Measurements from ENCODE around the gene WIZ.
"Not testable (repeated sequence)": the region's sequence is repeated elsewhere in the genome, so short reads cannot be mapped to it uniquely, and the experiment has no call there.

Gene WIZ, protein sequence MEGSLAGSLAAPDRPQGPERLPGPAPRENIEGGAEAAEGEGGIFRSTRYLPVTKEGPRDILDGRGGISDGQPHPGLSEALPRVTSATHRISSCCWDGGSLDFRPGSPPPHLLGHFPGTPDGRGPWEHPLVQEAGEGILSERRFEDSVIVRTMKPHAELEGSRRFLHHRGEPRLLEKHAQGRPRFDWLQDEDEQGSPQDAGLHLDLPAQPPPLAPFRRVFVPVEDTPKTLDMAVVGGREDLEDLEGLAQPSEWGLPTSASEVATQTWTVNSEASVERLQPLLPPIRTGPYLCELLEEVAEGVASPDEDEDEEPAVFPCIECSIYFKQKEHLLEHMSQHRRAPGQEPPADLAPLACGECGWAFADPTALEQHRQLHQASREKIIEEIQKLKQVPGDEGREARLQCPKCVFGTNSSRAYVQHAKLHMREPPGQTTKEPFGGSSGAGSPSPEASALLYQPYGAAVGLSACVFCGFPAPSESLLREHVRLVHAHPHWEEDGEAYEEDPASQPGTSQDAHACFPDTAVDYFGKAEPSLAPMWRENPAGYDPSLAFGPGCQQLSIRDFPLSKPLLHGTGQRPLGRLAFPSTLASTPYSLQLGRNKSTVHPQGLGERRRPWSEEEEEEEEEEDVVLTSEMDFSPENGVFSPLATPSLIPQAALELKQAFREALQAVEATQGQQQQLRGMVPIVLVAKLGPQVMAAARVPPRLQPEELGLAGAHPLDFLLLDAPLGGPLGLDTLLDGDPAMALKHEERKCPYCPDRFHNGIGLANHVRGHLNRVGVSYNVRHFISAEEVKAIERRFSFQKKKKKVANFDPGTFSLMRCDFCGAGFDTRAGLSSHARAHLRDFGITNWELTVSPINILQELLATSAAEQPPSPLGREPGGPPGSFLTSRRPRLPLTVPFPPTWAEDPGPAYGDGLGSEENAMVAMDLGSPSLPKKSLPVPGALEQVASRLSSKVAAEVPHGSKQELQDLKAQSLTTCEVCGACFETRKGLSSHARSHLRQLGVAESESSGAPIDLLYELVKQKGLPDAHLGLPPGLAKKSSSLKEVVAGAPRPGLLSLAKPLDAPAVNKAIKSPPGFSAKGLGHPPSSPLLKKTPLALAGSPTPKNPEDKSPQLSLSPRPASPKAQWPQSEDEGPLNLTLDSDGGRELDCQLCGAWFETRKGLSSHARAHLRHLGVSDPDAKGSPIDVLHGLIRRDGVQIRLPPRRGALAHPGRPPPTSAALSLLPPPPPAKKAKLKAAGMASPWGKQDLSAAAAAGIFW (N-terminal part only)

DNA sequence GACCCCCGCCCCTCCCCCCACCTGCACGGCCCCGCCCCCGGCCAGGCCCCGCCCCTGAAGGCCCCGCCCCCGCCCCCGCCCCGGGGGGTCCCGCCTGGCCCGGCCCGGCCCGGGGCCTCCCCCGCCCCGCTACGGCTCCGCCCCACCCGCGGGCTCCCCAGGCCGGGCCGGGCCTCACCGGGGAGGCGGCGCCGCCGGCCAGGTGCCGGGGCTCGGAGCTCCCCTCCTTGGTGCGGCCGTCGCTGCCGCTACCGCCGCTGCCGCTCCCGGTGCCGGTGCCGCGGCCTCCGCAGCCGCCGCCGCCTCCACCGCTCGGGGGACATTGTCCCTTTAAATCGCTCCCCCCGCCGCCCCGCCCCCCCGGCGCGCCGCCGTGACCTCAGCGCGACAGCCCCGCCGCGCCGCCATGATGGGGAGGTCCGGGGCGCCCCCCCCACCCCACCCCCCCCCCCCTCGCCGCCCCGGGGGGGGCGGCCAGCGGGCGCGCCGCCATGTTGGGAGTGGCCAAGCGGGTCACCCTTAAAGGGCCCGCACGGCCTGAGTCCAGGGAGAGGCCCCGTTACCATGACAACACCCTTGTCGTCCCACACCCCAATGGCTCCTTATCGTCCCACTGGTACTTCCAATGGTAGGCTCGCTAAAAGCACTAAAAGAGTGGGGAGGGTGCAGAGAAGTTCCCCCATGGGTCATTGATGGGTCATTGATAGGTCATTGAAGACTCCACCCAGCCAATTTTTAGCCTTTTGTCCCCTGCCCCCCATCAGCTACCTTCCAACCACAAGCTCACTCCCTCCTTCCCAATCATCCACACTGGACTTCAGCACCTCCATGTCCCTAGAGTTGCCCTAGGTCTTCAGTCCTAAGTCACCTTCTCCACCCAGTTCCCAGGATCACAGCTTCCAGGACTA, at the start of gene WIZ:
WIZ (minus strand) TSS at position 337 of the 908 bp plus-strand sequence. CDS start 1,649 bp downstream, outside the sequence.
- peak; percentile 79 to 82 for DNase-seq

DNA sequence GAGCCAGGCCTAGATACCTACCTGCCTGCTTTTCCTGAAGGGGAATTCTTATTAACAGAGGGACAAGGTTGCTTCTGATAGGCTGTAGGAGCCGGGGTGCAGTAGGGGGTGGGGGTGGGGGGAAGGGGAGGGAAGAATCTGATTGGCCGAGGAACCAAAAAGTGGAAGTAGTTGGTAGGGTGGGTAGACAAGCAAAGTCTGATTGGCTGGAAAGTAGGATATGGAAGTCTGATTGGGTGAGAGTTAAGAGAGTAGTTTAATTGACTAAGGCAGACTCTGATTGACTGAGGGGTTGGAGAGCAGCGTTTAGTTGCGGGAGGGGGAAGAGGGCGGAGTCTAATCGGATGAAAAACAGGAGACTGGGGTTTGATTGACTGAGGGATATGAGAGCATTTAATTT, 49.2 kb upstream of the WIZ start:
- DNase-seq = no peak

DNA sequence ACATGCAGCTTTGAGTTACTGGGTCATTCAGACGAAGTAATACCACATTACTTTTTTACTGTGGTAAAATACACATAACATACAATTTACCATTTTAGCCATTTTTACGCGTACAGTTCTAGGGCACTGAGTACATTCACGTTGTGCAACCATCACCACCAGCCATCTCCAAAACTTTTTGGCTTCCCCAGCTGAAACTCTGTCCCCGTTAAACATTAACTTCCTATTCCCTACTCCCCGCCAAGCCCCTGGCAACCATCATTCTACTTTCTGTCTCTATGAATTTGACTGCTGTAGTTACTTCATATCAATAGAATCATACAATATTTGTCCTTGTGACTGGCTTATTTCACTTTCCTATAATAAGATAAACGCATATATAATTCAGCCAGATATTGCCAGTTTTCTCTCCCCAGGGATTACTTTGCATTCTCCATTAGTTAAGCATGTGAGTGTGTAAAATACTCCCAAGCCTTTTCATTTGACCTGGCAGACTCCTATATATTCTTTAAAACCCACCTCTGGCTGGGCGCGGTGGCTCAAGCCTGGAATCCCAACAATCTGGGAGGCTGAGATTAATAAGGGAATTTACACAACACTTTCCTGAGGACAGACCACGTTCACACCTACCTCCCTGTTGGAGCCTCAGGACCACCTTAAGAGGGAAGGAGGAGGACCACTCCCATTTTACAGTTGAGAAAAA, 48.6 kb upstream of the WIZ start:
- no peak for DNase-seq

DNA sequence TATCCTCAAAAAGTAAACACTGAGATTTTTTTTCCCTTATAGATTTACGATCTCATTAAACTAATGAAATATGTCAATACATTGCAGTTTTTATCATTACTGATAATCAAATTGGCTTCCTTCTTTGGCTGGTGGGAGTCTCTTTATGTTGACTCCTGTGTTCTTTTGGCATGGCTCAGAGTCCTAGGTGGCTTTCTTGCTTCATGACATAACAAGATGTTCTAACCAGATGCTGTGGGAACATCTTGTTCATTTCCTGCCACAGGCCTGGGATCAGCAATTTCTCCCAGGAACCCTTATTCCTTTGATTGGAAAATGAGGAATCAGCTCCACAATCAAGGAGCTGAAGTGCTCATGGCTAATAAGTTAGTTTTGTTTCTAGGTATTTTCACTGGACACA, 45.4 kb upstream of the WIZ start:
- no peak for DNase-seq

DNA sequence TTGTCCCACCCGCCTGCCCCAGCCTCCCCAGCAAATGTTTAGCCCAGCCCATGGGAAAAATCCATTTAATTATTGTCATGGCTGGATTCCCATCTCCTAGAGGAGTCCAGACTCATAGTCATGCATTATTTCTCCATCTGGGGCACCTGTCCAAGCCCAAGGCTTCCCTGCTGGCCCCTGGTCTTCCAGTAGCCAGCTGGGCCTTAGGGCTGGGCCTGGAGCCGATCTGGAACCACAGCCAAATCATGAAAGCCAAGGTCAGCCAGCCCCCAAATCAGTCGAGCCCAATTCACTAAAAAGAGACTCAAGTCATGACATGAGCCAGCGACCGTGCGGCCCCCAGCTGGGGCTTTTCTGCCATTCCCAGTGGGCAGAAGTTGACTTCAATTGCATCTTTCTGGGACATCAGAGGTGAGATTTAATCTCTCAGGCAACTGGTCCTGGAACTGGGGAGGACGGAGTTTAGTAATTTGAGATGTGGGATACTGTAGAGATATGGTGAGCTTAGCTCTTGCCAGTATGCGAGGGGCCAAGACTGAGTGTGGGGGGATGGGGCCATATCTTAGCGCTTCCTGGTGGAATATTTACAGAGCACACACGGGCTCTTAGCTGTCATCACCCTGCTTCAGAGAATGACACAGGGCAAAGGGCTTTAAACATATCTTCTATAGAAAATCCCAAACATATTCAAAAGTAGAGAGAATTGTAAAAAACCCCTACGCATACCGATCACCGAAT, 38.9 kb upstream of the WIZ start:
- DNase-seq = no peak

DNA sequence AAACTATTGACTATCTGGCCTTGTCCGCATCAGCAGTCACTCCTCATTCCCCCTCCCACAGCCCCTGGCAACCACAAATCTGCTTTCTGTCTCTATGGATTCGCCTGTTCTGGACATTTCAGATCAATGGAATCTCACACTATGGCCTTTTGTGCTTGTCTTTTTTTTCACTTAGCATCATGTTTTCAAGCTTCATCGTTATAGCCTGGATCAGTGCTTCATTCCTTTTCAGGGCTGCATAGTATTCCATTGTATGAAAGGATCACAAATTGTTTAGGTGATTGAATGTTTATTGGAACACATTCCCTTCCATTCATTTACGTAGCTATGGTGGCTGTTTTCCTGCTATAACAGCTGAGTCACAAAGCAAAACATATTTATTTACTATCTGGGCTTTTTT, 37.3 kb upstream of the WIZ start:
- no peak for DNase-seq

DNA sequence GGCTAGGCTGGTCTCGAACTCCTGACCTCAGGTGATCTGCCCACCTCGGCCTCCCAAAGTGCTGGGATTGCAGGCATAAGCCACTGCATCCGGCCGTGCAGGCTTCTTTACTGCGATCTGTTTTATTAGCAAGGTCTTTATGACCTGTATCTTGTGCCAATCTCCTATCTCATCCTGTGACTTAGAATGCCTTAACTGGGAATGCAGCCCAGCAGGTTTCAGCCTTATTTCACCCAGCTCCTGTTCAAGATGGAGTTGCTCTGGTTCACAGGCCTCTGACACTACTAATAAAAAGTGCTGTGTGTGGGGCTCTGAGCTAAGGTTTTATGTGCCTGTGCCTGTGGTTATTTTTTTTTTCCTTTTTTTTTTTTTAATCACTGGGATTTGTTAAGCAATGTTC, 36.0 kb upstream of the WIZ start:
- DNase-seq = not testable (repeated sequence)

DNA sequence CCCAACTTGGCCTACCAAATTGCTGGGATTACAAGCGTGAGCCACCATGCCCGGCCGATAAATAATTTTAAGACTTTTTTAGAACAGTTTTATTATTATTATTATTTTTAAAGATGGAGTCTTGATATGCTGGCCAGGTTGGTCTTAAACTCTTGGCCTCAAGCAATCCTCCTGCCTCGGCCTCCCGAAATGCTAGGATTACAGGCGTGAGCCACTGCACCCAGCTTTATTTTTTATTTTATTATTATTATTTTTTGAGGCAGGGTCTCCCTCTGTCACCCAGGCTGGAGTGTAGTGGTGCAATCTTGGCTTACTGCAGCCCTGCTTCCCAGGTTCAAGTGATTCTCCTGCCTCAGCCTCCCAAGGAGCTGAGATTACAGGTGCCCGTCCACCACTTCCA, 31.2 kb upstream of the WIZ start:
- not testable (repeated sequence) for DNase-seq

DNA sequence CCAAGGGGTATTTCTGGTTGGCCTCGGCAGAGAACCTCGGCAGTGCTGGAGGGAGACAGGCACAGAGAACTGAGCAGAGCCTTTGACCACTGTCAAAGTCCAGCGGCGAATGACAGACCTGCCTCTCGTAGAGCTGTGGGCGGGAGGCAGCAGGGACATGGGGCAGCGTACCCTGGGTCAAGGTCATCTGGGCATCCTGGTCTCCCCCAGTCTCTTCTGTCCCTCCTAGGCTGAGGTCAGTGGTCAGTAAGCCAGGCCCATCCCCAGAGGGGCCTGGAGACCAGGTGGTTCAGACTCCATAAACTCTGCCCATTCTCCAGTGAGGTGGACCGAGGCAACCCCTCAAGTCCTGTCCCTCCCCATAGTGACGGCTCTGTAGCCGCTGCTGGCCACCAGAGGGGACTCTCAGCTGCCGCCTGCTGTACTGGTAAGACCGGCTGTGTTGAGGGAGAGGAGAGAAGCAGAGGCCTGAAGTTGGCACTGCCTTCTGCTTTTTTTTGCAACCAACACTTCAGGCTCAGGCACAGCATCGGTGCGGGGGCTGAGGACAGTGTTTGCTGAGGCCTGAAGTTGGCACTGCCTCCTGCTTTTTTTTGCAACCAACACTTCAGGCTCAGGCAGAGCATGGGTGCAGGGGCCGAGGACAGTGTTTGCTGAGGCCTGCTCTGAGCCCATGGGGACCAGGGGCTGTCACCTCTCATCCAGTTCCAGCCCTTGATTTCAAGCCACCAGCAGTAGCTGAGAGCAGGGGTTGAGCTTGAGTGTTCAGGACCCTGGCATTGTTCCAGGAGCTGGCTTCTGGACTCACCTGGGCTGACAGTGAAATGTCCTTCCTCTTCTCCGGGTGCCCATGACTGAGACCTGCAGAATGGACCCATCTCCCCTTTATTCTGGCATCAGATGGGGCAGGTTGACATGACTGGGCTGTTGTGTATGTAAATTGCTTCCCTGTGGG, 29.9 kb upstream of the WIZ start, which contains the start of gene PGLYRP2:
PGLYRP2 (minus strand) TSS at position 111 of the 955 bp plus-strand sequence. CDS start 130 bp downstream, outside the sequence.
- DNase-seq = no peak

DNA sequence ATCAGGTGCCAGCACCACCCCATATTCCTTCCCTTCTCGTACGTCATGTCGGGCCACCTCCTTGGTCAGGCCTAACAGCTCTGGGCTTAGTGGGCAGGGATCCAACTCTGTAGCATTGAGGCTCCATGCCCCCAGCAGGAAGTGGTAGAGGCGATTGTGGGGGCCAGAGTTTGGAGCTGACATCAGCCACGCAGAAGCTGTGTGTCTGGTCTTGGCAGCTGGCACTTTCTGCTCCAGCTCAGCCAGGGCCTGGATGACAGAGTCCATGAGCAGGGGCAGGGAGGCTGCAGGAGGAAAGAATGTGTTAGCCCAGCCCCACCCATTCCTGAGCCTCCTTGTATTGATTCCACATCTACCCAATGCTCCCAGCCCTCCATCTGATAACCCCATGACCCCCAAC, 26.6 kb upstream of the WIZ start:
- DNase-seq = no peak

DNA sequence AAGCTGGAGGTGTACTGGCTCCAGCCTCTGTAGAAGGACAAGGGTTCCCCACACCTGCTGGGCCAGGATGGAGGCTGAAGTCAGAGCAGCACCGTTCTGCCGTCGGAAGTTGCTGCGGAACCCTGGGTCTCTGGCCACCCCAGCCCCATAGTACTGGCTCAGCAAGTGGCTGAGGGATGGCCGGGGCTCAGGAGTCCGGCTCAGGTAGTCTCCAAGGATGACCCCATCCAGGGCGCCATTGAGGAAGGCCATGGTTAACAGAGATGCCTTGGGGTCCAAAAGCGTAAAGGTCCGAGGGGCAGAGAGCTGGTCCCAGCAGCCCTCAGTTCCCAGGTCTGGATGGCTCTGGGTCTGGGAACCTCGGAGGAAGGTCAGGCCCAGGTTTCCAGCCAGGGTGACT, 25.9 kb upstream of the WIZ start:
- DNase-seq = no peak

DNA sequence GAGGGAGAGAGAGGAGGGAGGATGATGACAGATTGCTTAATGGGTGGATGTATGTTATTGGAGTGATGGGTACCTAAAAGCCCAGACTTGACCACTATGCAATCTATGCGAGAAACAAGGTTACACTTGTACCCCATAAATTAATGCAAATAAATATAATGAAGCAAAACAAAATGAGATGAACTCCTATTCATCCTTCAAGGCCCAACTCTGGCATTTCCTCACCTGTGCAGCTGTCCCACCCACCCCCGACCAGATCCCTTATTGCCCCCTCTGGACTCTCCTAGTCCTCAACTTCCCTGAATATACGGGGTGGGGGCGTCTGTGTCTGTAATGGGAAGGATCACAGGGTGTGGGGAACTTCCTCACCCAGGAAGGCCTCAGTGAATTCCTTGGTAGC, 25.4 kb upstream of the WIZ start:
- no peak for DNase-seq

DNA sequence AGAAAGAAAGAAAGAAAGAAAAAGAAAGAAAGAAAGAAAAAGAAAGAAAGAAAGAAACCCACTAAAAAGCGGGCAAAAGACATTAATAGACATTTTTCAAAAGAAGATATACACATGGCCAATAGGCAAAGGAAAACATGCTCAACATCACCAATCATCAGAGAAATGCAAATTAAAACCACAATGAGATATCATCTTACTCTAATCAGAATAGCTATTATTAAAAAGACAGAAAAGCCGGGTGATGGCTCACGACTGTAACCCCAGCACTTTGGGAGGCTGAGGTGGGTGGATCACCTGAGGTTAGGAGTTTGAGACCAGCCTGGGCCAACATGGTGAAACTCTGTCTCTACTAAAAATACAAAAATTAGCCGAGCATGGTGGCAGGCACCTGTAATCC, 24.1 kb upstream of the WIZ start:
- DNase-seq = not testable (repeated sequence)

DNA sequence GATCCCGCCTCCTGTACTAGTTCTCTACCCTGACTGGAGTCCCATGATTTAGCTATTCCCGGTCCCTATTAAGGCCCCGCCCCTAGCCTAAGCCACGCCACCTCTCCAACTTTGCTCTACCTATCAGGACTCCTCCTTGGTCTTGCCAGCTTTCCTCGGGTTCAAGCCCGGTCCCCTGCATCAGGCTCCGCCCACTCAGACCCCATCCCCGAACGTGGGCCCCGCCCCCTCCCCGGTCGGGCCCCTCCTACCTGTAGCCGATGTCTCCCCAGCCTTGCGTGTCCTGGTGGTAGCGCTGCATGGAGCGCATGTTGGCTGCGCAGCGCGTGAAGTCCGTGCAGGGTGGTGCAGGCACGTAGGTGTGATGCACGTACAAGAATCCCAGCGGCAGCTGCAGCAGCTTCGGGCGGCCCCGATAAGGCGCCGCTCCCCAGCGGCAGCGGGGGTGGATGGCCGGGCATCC, 21.9 kb upstream of the WIZ start:
- DNase-seq = no peak

DNA sequence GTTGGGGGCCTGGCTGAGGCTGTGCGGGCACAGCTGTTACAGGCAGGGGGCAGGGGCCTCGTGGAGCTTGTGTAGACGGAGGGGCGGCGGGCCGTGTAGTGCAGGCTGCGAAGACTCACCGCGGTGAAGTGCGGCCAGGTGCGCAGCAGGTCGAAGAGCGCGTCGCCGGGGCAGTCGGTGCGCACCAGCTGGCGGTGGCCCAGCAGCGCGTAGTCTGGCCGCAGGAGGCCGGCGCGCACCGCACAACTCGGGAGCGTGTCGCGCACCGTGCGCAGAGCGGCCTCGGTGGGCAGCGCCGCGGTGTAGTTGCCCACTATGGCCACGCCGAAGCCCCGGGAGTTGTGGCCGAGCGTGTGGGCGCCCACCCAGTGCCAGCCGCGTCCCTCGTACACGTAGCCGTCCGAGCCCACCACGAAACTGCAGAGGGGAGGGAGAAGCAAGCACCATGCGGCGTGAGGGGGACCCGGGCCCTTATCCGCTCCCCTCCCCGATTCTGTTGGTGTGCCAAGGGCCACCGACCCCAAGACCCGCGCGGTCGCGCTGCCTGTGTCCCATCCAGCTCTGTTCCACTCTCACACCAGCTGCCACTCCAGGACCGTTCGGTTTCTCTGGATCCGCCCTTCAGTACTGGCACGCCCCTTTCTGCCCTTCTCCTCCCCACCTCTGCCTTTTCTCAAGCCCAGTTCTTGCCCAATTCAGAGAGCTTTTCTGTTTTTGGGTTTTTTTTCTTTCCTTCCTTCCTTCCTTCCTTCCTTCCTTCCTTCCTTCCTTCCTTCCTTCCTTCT, 19.9 kb upstream of the WIZ start:
- DNase-seq = peak in 1 of 2 experiments; percentile 34

DNA sequence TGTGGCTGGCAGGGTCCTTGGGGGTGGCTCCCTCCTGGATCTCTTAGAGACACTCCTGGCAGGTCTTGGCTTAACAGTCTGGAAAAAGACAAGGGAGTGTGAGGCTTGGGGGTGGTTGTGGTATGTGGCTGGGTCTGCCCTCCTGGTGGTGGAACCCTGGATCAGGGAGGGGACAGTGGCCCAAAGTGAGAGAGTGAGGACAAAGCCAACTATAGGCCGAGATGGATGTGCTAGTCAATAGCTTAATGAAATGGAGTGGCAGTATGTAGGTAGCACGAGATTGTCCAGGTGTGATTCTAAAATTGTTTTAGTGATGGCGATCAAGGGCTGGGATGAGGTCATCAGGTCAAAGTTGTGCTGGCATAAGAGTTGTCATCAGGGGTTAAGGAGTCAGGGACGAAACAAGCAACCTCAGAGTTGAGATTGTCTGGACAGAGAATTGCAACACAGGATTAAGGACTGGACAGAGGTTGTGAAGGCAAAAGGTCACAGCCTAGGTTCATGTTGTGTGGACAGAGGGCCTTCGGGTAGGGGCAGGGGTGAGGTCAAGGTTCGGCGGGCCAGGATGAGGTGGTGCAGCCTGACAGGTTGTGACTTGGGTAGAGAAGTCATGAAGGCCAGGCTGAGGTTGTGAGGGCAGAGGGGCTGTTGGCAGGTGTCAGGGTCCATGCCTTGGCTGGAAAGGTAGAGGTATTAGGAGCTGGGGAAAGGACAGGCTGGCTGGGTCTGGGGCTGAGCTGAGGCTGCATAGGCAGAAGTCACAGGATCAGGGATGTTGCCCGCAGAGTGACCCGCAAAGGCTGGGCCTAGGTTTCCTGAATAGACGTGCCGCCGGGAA, 19.1 kb upstream of the WIZ start:
- DNase-seq = no peak

DNA sequence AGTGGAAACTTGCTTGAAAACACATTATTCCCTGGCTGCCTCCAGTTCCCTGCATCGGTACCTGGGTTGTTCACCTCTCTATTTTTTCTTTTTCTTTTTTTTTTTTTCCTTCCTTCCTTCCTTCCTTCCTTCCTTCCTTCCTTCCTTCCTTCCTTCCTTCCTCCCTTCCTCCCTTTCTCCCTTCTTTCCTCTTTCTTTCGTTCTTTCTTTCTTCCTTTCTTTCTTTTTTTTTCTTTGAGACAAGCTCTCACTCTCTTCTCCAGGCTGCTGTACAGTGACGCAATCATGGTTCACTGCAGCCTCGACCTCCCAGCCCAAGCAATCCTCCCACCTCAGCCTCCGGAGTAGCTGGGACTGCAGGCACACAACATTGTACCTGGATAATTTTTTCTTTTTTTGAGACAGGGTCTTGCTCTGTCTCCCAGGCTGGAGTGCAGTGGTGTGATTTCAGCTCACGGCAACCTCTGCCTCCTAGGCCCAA, 18.0 kb upstream of the WIZ start:
- DNase-seq = no peak

Measured in activated CD4-positive, alpha-beta T cell treated with anti-CD3 and anti-CD28 coated beads, Interleukin-2, amount 50 U/mL, for 4 hours (primary cell).